Measurements from ENCODE around the gene ATP6V1B1.
"Not testable (repeated sequence)": the region's sequence is repeated elsewhere in the genome, so short reads cannot be mapped to it uniquely, and the experiment has no call there.

The ATP6V1B1 gene

GRCh38 chr2:70992945-70993853, 57.5 kb downstream of the ATP6V1B1 start:
- DNase-seq: peak; percentile 48

GRCh38 chr2:70994009-70994698, 58.5 kb downstream of the ATP6V1B1 start:
- DNase-seq: peak; percentile 81

- DNase-seq: peak; percentile 95
These were observed 59.2 kb downstream of the ATP6V1B1 start, which contains the start of gene TEX261 for GRCh38 chr2:70994699-70995425. TSS of gene TEX261 (minus strand) at chr2:70994873. CDS start at chr2:70994757, 116 bp downstream.

DNA sequence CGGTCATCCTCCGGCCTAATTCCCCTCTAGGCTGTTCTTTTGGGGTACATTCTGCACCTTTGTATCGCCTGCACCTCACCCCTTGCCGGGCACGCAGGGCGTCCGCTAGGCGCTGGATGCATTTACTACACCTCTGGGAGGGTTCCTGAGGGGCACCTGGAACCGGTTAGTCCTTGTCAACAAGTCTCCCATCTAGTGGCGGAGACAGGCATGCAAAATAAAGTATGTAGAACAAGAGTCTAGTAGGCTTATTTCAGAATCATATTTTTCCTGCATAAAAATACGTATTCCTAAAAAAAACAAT, 59.7 kb downstream of the ATP6V1B1 start:
- peak; percentile 68 for DNase-seq

- DNase-seq: not testable (repeated sequence)
These were observed 63.2 kb downstream of the ATP6V1B1 start for GRCh38 chr2:70998885-70999284.

GRCh38 chr2:70999362-70999761, 63.7 kb downstream of the ATP6V1B1 start:
- no peak for DNase-seq

GRCh38 chr2:70999931-71000330, 64.2 kb downstream of the ATP6V1B1 start:
- peak; percentile 48 for DNase-seq

DNA sequence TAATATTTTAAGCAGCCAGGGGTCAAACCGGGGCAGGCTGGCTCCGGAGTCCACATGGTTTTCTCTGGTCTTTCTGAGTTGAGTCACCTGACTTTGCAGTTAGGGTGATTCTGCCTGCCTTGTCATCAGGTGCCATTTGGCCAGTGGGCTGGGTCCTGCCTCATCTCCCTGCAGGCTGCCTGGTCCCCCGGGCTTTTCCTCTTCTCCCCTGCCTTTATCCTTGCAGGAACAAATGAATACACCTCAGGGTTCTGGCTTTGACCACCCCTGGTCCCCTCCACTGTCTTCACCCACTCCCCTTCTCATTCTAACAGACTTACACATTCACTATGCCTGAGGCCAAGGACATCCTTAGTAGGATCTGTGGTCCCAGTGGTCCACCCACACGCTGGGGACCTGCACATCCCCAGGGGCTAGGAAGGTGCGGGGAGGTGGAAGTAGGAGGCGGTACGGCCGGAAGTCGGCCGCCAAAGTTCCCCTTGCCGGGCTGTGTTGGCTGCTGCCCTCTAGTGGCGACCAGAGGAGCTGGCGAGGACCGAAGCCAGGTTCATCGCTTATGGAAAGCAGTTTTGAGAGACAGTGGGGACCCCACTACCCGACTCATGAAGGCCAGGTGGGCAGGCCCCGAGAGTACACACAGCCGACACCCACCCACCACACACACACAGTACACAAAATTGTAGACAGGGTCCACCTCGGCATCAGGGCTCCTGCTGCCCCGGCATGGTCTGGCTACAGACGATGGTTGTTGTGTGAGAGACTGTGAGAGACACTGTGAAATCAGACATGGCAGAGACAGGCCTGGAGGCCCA, 65.3 kb downstream of the ATP6V1B1 start:
- peak; percentile 91 for DNase-seq

DNA sequence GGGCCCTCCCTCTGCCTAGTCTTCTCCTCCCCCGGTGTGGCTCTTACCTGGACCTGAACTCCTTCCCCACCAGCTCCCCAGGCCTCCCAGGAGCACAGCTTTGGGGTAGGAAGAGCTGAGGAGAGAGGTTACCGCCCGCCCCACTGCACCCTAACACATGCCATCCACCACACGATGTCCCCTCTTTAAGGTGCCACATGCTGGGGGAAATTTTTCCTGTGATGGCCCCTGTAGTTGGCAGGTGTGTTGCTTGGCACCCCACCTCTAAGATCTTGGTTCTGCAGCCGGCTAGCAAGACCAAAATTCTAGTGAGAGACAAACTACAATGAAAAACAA, 65.9 kb downstream of the ATP6V1B1 start:
- DNase-seq: no peak

- DNase-seq: no peak
These were observed 66.4 kb downstream of the ATP6V1B1 start for GRCh38 chr2:71001981-71002570.

DNA sequence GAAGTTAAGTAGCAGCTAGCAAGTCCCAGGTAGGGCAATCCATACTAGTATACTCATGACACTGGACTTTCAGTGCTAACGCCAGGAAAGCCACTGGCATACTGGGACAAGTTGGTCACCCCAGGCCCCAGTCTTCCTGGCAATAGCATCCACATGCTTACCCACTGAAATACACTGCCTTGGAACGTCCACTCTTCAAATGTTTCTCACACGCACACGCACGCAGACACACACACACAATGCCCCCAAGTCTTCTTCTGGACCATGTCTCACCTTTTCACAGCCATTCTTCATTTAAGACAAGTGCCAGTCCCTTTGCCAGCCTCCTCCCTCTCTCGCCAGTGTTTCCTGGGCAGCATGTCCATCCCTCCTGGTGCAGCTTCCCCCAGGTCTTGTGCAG, 67.7 kb downstream of the ATP6V1B1 start:
- DNase-seq: no peak

DNA sequence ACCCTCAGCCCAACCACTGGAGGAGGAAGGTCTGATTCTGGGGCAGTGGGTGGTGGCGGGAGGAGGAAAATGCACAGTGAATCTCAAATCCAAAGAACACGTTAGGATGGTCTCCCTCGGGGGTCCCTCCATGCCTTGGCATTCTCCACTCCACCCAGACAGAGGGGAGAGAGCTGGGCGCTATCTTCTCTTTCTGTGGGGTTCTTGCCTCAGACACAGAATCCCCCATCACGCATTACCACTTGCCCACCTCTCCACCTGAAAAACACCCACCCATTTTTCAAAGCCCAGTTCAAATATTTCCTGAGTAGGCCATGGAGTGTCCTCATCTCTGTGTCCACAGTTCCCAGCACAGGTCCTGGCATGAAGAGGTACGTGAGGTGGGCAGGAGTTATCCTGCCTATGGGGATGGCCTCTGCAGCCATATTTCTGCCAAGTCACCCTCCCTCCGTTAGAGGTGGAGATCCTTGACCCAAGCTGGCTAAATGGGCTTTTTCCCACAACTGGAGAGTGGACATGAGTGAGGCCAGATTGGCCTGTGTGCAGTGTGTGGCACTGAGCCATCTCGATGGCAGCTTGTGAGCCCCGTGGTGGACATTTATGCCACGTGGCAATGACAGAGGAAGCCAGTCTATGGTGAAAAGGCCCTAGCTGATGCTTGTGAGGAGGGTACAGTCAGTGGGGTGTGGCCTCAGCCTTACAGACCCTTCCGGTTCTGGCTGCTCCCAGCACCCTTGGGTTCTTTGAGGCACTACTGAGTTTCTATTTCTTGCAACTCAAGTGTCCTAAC, 68.5 kb downstream of the ATP6V1B1 start:
- DNase-seq: no peak

DNA sequence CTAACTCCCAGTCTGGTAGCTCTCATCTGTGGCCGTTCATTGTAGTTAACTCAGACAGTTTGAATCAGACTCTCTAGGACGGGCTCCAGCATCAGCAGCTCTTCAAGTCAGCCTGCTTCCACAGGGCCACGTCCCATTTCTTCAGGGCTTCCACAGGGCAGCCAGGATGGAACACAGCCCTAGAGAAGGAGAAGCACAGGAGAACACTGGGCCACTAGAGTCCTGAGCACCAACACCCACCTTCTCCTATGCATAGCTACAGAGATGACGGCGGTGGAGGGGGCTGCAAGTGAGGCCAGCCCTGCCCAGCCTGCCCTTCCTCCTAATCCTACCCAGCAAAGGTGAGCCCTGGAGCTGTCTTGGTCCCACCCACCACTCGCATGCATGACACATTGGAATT, 69.2 kb downstream of the ATP6V1B1 start:
- no peak for DNase-seq

DNA sequence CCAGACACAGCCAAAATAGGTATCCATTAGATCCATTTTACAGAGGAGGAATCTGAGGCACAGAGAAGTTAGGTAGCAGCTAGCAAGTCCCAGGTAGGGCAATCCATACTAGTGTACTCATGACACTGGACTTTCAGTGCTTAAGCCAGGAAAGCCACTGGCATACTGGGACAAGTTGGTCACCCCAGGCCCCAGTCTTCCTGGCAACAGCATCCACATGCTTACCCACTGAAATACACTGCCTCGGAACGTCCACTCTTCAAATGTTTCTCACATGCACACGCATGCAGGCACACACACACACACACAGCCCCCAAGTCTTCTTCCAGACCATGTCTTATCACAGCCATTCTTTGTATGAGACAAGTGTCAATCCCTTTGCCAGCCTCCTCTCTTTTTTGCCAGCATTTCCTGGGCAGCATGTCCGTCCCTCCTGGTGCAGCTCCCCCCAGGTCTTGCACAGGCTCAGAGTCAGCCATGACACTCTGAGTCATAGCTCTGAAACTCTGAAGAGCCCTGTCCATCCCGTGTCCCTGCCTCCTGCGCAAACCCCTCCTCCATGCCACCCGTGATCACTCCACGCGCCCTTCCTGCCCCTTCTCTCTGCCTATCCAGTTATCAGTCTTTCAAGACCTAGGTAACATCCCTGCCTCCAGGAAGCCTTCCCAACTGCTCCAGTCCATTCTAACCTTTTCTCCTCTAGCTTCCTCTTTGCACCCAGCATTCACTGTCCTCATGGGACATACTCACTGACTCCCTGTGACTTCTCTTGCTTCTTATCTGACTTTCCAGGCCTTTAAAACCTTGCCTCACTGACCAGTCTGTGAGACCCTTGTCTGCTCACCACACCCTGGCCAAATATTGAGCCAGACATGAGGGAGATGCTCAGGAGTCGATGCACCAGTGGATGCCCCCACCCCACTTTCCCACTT, 69.8 kb downstream of the ATP6V1B1 start:
- DNase-seq: no peak

DNA sequence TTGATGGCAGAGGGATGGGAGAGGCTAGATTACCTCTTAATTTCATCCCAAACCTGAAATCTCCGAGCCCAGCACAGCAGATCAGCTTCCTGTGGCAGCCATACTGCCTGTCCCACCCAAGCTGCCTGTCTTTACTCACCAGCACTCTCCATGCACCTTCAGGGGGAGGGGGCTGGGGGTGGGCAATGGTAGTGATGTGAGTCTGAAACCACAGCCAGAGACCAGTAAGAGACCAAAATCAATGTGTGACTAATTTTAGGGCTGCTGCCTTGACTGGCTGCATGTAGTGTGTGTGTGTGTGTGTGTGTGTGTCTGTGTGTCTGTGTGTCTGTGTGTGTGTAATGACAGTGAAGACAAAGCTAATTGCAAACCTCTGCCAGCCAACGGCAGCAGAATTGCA, 70.6 kb downstream of the ATP6V1B1 start:
- no peak for DNase-seq

GRCh38 chr2:71006955-71007799, 71.5 kb downstream of the ATP6V1B1 start:
- no peak for DNase-seq

- DNase-seq: no peak
These were observed 72.6 kb downstream of the ATP6V1B1 start for GRCh38 chr2:71008342-71008741.

GRCh38 chr2:71011786-71012185, 76.1 kb downstream of the ATP6V1B1 start:
- DNase-seq: not testable (repeated sequence)
